Activated CD8-positive, alpha-beta memory T cell treated with anti-CD3 and anti-CD28 coated beads, Interleukin-2, amount 50 U/mL, for 24 hours (primary cell): Measurements from ENCODE around the gene ADD3.

ENCODE experiments used
- DNase-seq: peaks from one replicate; pipeline ENCODE4 v3.0.0-alpha.2; 2020; ENCODE audit errors: extremely low read depth

ADD3 gene

GRCh38 chr10:110181911-110182310 lies 174.1 kb downstream of the ADD3 start:
- no peak for DNase-seq

- DNase-seq: no peak
These were observed 176.6 kb downstream of the ADD3 start for GRCh38 chr10:110184398-110184797.
